K562 (cell line): ENCODE results near the gene SOCS7. TPM values are rescaled to one million over a fixed set of nuclear protein-coding genes. Genes with fewer than 3 reads are reported as not detected.

Source experiments
- ATF4 ChIP-seq: fragments of 450-650 bp; formaldehyde crosslinking; IDR thresholded peaks from 2 replicates; pipeline ENCODE4 v1.4.0; 2022; ENCODE audit warnings: mild to moderate bottlenecking, moderate library complexity
- ATF7 ChIP-seq: fragments of 450-650 bp; IDR thresholded peaks from 2 replicates; pipeline ENCODE4 v1.7.1; 2014; ENCODE audit warnings: mild to moderate bottlenecking, moderate library complexity
- BRD9 ChIP-seq: fragments of 450-650 bp; IDR thresholded peaks from 2 replicates; pipeline ENCODE4 v1.6.1; 2018; ENCODE audit warnings: low read depth; ENCODE audit not compliant: partially characterized antibody
- E2F3 ChIP-seq: fragments of 250-450 bp; sonication (Bioruptor Pico); IDR thresholded peaks from 2 replicates; pipeline ENCODE4 v1.4.0; 2020; ENCODE audit warnings: mild to moderate bottlenecking
- EP400 ChIP-seq: fragments of 450-650 bp; IDR thresholded peaks from 2 replicates; pipeline ENCODE4 v1.6.1; 2017; ENCODE audit warnings: antibody characterized with exemption, mild to moderate bottlenecking, moderate library complexity
- GMEB1 ChIP-seq: fragments of 250-450 bp; sonication (Bioruptor Pico); IDR thresholded peaks from 2 replicates; pipeline ENCODE4 v1.4.0; 2020; ENCODE audit warnings: mild to moderate bottlenecking
- GTF3C2 ChIP-seq: IDR thresholded peaks from 3 replicates; pipeline ENCODE4 v1.6.1; 2011; ENCODE audit warnings: borderline replicate concordance, mild to moderate bottlenecking, moderate library complexity; ENCODE audit not compliant: insufficient read length; ENCODE audit errors: extremely low read depth
- HDAC2 ChIP-seq: fragments of 450-650 bp; IDR thresholded peaks from 2 replicates; pipeline ENCODE4 v1.6.1; 2016; ENCODE audit warnings: mild to moderate bottlenecking
- MAZ ChIP-seq, 2 experiments: fragments of 450-650 bp in 1 of 2; sonication (generic) in 1 of 2; formaldehyde crosslinking; IDR thresholded peaks in 1 of 2; conservative IDR thresholded peaks in 1 of 2; 2 replicates each; pipeline versions ENCODE4 v1.4.0 to v1.5.0; 2020; ENCODE audit warnings: mild to moderate bottlenecking in 1 of 2, missing genetic modification reagents in 1 of 2
- MLX ChIP-seq, 2 experiments: fragments of 450-650 bp in 1 of 2; sonication (generic) in 1 of 2; formaldehyde crosslinking; conservative IDR thresholded peaks; 2 replicates each; pipeline versions ENCODE4 v1.4.0 to v1.8.1; 2020 to 2022; ENCODE audit warnings: mild to moderate bottlenecking in 1 of 2, missing genetic modification reagents in 1 of 2
- MYC ChIP-seq, 2 experiments: fragments of 250-450 bp in 1 of 2; sonication (Bioruptor Pico) in 1 of 2; IDR thresholded peaks; 2 replicates each; pipeline versions ENCODE4 v1.5.1 to v1.6.1; 2012 to 2021; ENCODE audit warnings: low read depth in 2 of 2, borderline replicate concordance in 1 of 2, improper control_type of control experiment in 1 of 2, low read length in 1 of 2, mild to moderate bottlenecking in 1 of 2, moderate library complexity in 1 of 2
- POLR2AphosphoS2 ChIP-seq: IDR thresholded peaks from 2 replicates; pipeline ENCODE4 v1.6.1; 2012; ENCODE audit warnings: low read length, improper control_type of control experiment
- POLR2B ChIP-seq: fragments of 450-650 bp; IDR thresholded peaks from 2 replicates; pipeline ENCODE4 v1.6.1; 2018; ENCODE audit warnings: low read depth; ENCODE audit not compliant: partially characterized antibody
- PTRF ChIP-seq: fragments of 450-650 bp; IDR thresholded peaks from 2 replicates; pipeline ENCODE4 v1.6.1; 2016; ENCODE audit warnings: mild to moderate bottlenecking, missing genetic modification characterization, missing compliant biosample characterization
- RBFOX2 ChIP-seq: fragments of 200-400 bp; formaldehyde crosslinking; IDR thresholded peaks from 2 replicates; pipeline ENCODE4 v1.6.1; 2017; ENCODE audit warnings: low read depth, mild to moderate bottlenecking, low read length, moderate library complexity
- RCOR1 ChIP-seq, 2 experiments: IDR thresholded peaks; 2 replicates each; pipeline ENCODE4 v1.6.1; 2012; ENCODE audit warnings: low read depth in 2 of 2, low read length in 2 of 2, borderline replicate concordance in 1 of 2, improper control_type of control experiment in 1 of 2
- RNF2 ChIP-seq: sonication (generic); IDR thresholded peaks from 2 replicates; pipeline ENCODE4 v1.6.1; 2016
- SOX6 ChIP-seq: fragments of 450-650 bp; IDR thresholded peaks from 2 replicates; pipeline ENCODE4 v1.6.1; 2014; ENCODE audit warnings: mild to moderate bottlenecking
- ZNF197 ChIP-seq: fragments of 200-800 bp; sonication (Bioruptor generic); IDR thresholded peaks from 2 replicates; pipeline ENCODE4 v1.6.1; 2016; ENCODE audit warnings: low read depth, missing genetic modification characterization, missing compliant biosample characterization
- ZNF384 ChIP-seq: IDR thresholded peaks from 2 replicates; pipeline ENCODE4 v1.6.1; 2012; ENCODE audit warnings: low read depth, low read length, improper control_type of control experiment
- ZNF766 ChIP-seq: fragments of 200-800 bp; sonication (Bioruptor generic); conservative IDR thresholded peaks from 2 replicates; pipeline ENCODE4 v1.6.1; 2016; ENCODE audit warnings: missing genetic modification characterization, missing compliant biosample characterization
- polyA plus RNA-seq, 8 experiments: library from polyadenylated mRNA; depleted of rRNA in 4 of 8; stranded (reverse) in 5 of 8; unstranded in 3 of 8; fragments of >200 nt; fragmentation: Nextera tagmentation in 2 of 8; fragmentation: Illumina TruSeq in 1 of 8; extraction: Ambion mirVana in 2 of 8; extraction: Trizol in 1 of 8; gene quantifications; 2 replicates each; pipeline versions ENCODE4 v1.2.1 to v1.2.3, GENCODE V29; 2011 to 2014; ENCODE audit warnings: inconsistent platforms in 1 of 8, missing spikeins in 1 of 8
- total RNA-seq, 7 experiments: library from RNA; depleted of rRNA in 6 of 7; stranded (reverse); fragments of >200 nt in 6 of 7; fragmentation: Illumina TruSeq in 2 of 7; extraction: Trizol in 2 of 7; gene quantifications; 2 replicates each; pipeline versions ENCODE4 v1.2.1 to v1.2.3, GENCODE V29; 2011 to 2021; ENCODE audit warnings: low replicate concordance in 1 of 7

Gene SOCS7
- total and polyA plus RNA-seq, 9 of the 15 experiments (the other 6 are each of a cell fraction or from before 2014, with no cell fraction given): 0.94 to 14.5 (median 8.2) TPM

- TF ChIP-seq RCOR1 (IDR thresholded peaks at IDR 0.05; ENCODE audit: borderline replicate concordance in 1 of 2, low read depth in 2 of 2, low read length in 2 of 2) (peak in 1 of 2 experiments; percentile 37; a peak in 1 of 4 replicates), ZNF384 (no peak), ATF4 (CRISPR knock-in tag) (peak; percentile 95), HDAC2 (peak; percentile 58), E2F3 (CRISPR knock-in tag) (no peak), ZNF766 (CRISPR knock-in tag) (0 out of 2 replicates have a peak, but pooled peaks have one; percentile 26), MAZ (CRISPR knock-in tag; conservative IDR thresholded peaks at IDR 0.05 in 1 of 2, IDR thresholded peaks at IDR 0.05 in 1 of 2) (peak in 1 of 2 experiments; percentile 73; a peak in 2 of 4 replicates), SOX6 (peak; percentile 83), ATF7 (peak; percentile 94), GMEB1 (CRISPR knock-in tag) (no peak), POLR2AphosphoS2 (no peak), RNF2 (0 out of 2 replicates have a peak, but pooled peaks have one; percentile 39), PTRF (tag) (0 out of 2 replicates have a peak, but pooled peaks have one; percentile 17), ZNF197 (CRISPR knock-in tag) (0 out of 2 replicates have a peak, but pooled peaks have one; percentile 37), POLR2B (peak; percentile 34), BRD9 (peak; percentile 52), RBFOX2 (peak; percentile 88), GTF3C2 (no peak), MYC (IDR thresholded peaks at IDR 0.05; ENCODE audit: low read depth, low read length) (peak; percentile 72), MYC (CRISPR knock-in tag; IDR thresholded peaks at IDR 0.05; ENCODE audit: borderline replicate concordance, low read depth) (no peak), EP400 (peak; percentile 91), MLX (CRISPR knock-in tag; conservative IDR thresholded peaks at IDR 0.05) (no peak)
Observed at GRCh38 chr17:38415250-38416194, 63.9 kb downstream of the SOCS7 start (continued).
